ENCODE data around the gene AUTS2.

AUTS2 gene

GRCh38 chr7:70775570-70776156 is 1177.4 kb downstream of the AUTS2 start:
- Histone ChIP-seq H3K27me3 (ENCODE audit: control insufficient read depth in 2 of 2, insufficient read depth in 2 of 2, low read length in 2 of 2) (no peaks in the 10 kb centered on the region), H3K4me1 (ENCODE audit: control insufficient read depth in 2 of 2, insufficient read depth in 2 of 2, low read length in 2 of 2) (no peaks in the 10 kb centered on the region), H3K36me3 (ENCODE audit: control insufficient read depth in 2 of 2, insufficient read depth in 2 of 2, low read length in 2 of 2) (peaks cover 30 to 38% of the 10 kb centered on the region in 2 donors), H3K9ac (ENCODE audit: low read depth in 1 of 2, low read length in 2 of 2) (no peak overlapping the region), H3K9me3 (ENCODE audit: control insufficient read depth in 2 of 2, low read length in 2 of 2) (no peaks in the 10 kb centered on the region), H3K27ac (ENCODE audit: low read depth in 2 of 2, low read length in 2 of 2) (no peak overlapping the region), H3K4me3 (ENCODE audit: low read length in 2 of 2) (no peak overlapping the region)

GRCh38 chr7:70776627-70777101 is 1178.4 kb downstream of the AUTS2 start:
- Histone ChIP-seq H3K4me1 (ENCODE audit: control insufficient read depth in 2 of 2, insufficient read depth in 2 of 2, low read length in 2 of 2) (no peaks in the 10 kb centered on the region), H3K9me3 (ENCODE audit: control insufficient read depth in 2 of 2, low read length in 2 of 2) (no peaks in the 10 kb centered on the region), H3K4me3 (ENCODE audit: low read length in 2 of 2) (no peak overlapping the region), H3K27me3 (ENCODE audit: control insufficient read depth in 2 of 2, insufficient read depth in 2 of 2, low read length in 2 of 2) (no peaks in the 10 kb centered on the region), H3K27ac (ENCODE audit: low read depth in 2 of 2, low read length in 2 of 2) (no peak overlapping the region), H3K9ac (ENCODE audit: low read depth in 1 of 2, low read length in 2 of 2) (no peak overlapping the region), H3K36me3 (ENCODE audit: control insufficient read depth in 2 of 2, insufficient read depth in 2 of 2, low read length in 2 of 2) (peaks cover 31 to 33% of the 10 kb centered on the region in 2 donors)

- H3K4me3 ChIP-seq (ENCODE audit: low read length in 2 of 2), result no peak overlapping the region
- H3K27me3 ChIP-seq (ENCODE audit: control insufficient read depth in 2 of 2, insufficient read depth in 2 of 2, low read length in 2 of 2), result no peaks in the 10 kb centered on the region
- H3K36me3 ChIP-seq (ENCODE audit: control insufficient read depth in 2 of 2, insufficient read depth in 2 of 2, low read length in 2 of 2), result peaks cover 32 to 36% of the 10 kb centered on the region in 2 donors
- H3K27ac ChIP-seq (ENCODE audit: low read depth in 2 of 2, low read length in 2 of 2), result no peak overlapping the region
- no peak overlapping the region for H3K9ac ChIP-seq (ENCODE audit: low read depth in 1 of 2, low read length in 2 of 2)
- H3K9me3 ChIP-seq (ENCODE audit: control insufficient read depth in 2 of 2, low read length in 2 of 2), result no peaks in the 10 kb centered on the region
- no peaks in the 10 kb centered on the region for H3K4me1 ChIP-seq (ENCODE audit: control insufficient read depth in 2 of 2, insufficient read depth in 2 of 2, low read length in 2 of 2)
Measured at GRCh38 chr7:70777251-70777650, 1179.0 kb downstream of the AUTS2 start.

- H3K36me3 ChIP-seq (ENCODE audit: control insufficient read depth in 2 of 2, insufficient read depth in 2 of 2, low read length in 2 of 2), result peaks cover 30 to 39% of the 10 kb centered on the region in 2 donors
- no peaks in the 10 kb centered on the region for H3K4me1 ChIP-seq (ENCODE audit: control insufficient read depth in 2 of 2, insufficient read depth in 2 of 2, low read length in 2 of 2)
- no peak overlapping the region for H3K27ac ChIP-seq (ENCODE audit: low read depth in 2 of 2, low read length in 2 of 2)
- no peak overlapping the region for H3K9ac ChIP-seq (ENCODE audit: low read depth in 1 of 2, low read length in 2 of 2)
- H3K27me3 ChIP-seq (ENCODE audit: control insufficient read depth in 2 of 2, insufficient read depth in 2 of 2, low read length in 2 of 2), result no peaks in the 10 kb centered on the region
- no peak overlapping the region for H3K4me3 ChIP-seq (ENCODE audit: low read length in 2 of 2)
- no peaks in the 10 kb centered on the region for H3K9me3 ChIP-seq (ENCODE audit: control insufficient read depth in 2 of 2, low read length in 2 of 2)
Measured at GRCh38 chr7:70778585-70778984, 1180.3 kb downstream of the AUTS2 start.

- no peaks in the 10 kb centered on the region for H3K4me1 ChIP-seq (ENCODE audit: control insufficient read depth in 2 of 2, insufficient read depth in 2 of 2, low read length in 2 of 2)
- H3K27me3 ChIP-seq (ENCODE audit: control insufficient read depth in 2 of 2, insufficient read depth in 2 of 2, low read length in 2 of 2), result no peaks in the 10 kb centered on the region
- no peaks in the 10 kb centered on the region for H3K9me3 ChIP-seq (ENCODE audit: control insufficient read depth in 2 of 2, low read length in 2 of 2)
- no peak overlapping the region for H3K4me3 ChIP-seq (ENCODE audit: low read length in 2 of 2)
- no peak overlapping the region for H3K9ac ChIP-seq (ENCODE audit: low read depth in 1 of 2, low read length in 2 of 2)
- H3K27ac ChIP-seq (ENCODE audit: low read depth in 2 of 2, low read length in 2 of 2), result no peak overlapping the region
- peaks cover 33 to 40% of the 10 kb centered on the region in 2 donors for H3K36me3 ChIP-seq (ENCODE audit: control insufficient read depth in 2 of 2, insufficient read depth in 2 of 2, low read length in 2 of 2)
Measured at GRCh38 chr7:70779321-70779720, 1181.0 kb downstream of the AUTS2 start.

- no peak overlapping the region for H3K4me3 ChIP-seq (ENCODE audit: low read length in 2 of 2)
- no peaks in the 10 kb centered on the region for H3K9me3 ChIP-seq (ENCODE audit: control insufficient read depth in 2 of 2, low read length in 2 of 2)
- H3K4me1 ChIP-seq (ENCODE audit: control insufficient read depth in 2 of 2, insufficient read depth in 2 of 2, low read length in 2 of 2), result no peaks in the 10 kb centered on the region
- no peak overlapping the region for H3K9ac ChIP-seq (ENCODE audit: low read depth in 1 of 2, low read length in 2 of 2)
- no peak overlapping the region for H3K27ac ChIP-seq (ENCODE audit: low read depth in 2 of 2, low read length in 2 of 2)
- H3K27me3 ChIP-seq (ENCODE audit: control insufficient read depth in 2 of 2, insufficient read depth in 2 of 2, low read length in 2 of 2), result no peaks in the 10 kb centered on the region
- H3K36me3 ChIP-seq (ENCODE audit: control insufficient read depth in 2 of 2, insufficient read depth in 2 of 2, low read length in 2 of 2), result peaks cover 48 to 55% of the 10 kb centered on the region in 2 donors
Measured at GRCh38 chr7:70781922-70782311, 1183.6 kb downstream of the AUTS2 start.

GRCh38 chr7:70782796-70783195 is 1184.5 kb downstream of the AUTS2 start:
- Histone ChIP-seq H3K27ac (ENCODE audit: low read depth in 2 of 2, low read length in 2 of 2) (no peak overlapping the region), H3K27me3 (ENCODE audit: control insufficient read depth in 2 of 2, insufficient read depth in 2 of 2, low read length in 2 of 2) (no peaks in the 10 kb centered on the region), H3K4me1 (ENCODE audit: control insufficient read depth in 2 of 2, insufficient read depth in 2 of 2, low read length in 2 of 2) (no peaks in the 10 kb centered on the region), H3K9me3 (ENCODE audit: control insufficient read depth in 2 of 2, low read length in 2 of 2) (no peaks in the 10 kb centered on the region), H3K36me3 (ENCODE audit: control insufficient read depth in 2 of 2, insufficient read depth in 2 of 2, low read length in 2 of 2) (peaks cover 53 to 59% of the 10 kb centered on the region in 2 donors), H3K4me3 (ENCODE audit: low read length in 2 of 2) (no peak overlapping the region), H3K9ac (ENCODE audit: low read depth in 1 of 2, low read length in 2 of 2) (no peak overlapping the region)

- Histone ChIP-seq H3K4me3 (ENCODE audit: low read length in 2 of 2) (no peak overlapping the region), H3K36me3 (ENCODE audit: control insufficient read depth in 2 of 2, insufficient read depth in 2 of 2, low read length in 2 of 2) (peaks cover 62 to 69% of the 10 kb centered on the region in 2 donors), H3K27me3 (ENCODE audit: control insufficient read depth in 2 of 2, insufficient read depth in 2 of 2, low read length in 2 of 2) (no peaks in the 10 kb centered on the region), H3K9ac (ENCODE audit: low read depth in 1 of 2, low read length in 2 of 2) (no peak overlapping the region), H3K27ac (ENCODE audit: low read depth in 2 of 2, low read length in 2 of 2) (no peak overlapping the region), H3K9me3 (ENCODE audit: control insufficient read depth in 2 of 2, low read length in 2 of 2) (no peaks in the 10 kb centered on the region), H3K4me1 (ENCODE audit: control insufficient read depth in 2 of 2, insufficient read depth in 2 of 2, low read length in 2 of 2) (no peaks in the 10 kb centered on the region)
Measured at GRCh38 chr7:70785427-70785826, 1187.2 kb downstream of the AUTS2 start.

GRCh38 chr7:70786076-70786475 is 1187.8 kb downstream of the AUTS2 start:
- Histone ChIP-seq H3K36me3 (ENCODE audit: control insufficient read depth in 2 of 2, insufficient read depth in 2 of 2, low read length in 2 of 2) (peaks cover 64 to 69% of the 10 kb centered on the region in 2 donors), H3K4me1 (ENCODE audit: control insufficient read depth in 2 of 2, insufficient read depth in 2 of 2, low read length in 2 of 2) (no peaks in the 10 kb centered on the region), H3K27me3 (ENCODE audit: control insufficient read depth in 2 of 2, insufficient read depth in 2 of 2, low read length in 2 of 2) (no peaks in the 10 kb centered on the region), H3K9me3 (ENCODE audit: control insufficient read depth in 2 of 2, low read length in 2 of 2) (no peaks in the 10 kb centered on the region), H3K27ac (ENCODE audit: low read depth in 2 of 2, low read length in 2 of 2) (no peak overlapping the region), H3K9ac (ENCODE audit: low read depth in 1 of 2, low read length in 2 of 2) (no peak overlapping the region), H3K4me3 (ENCODE audit: low read length in 2 of 2) (no peak overlapping the region)

- H3K27me3 ChIP-seq (ENCODE audit: control insufficient read depth in 2 of 2, insufficient read depth in 2 of 2, low read length in 2 of 2), result no peaks in the 10 kb centered on the region
- H3K9ac ChIP-seq (ENCODE audit: low read depth in 1 of 2, low read length in 2 of 2), result no peak overlapping the region
- no peaks in the 10 kb centered on the region for H3K4me1 ChIP-seq (ENCODE audit: control insufficient read depth in 2 of 2, insufficient read depth in 2 of 2, low read length in 2 of 2)
- H3K9me3 ChIP-seq (ENCODE audit: control insufficient read depth in 2 of 2, low read length in 2 of 2), result no peaks in the 10 kb centered on the region
- no peak overlapping the region for H3K27ac ChIP-seq (ENCODE audit: low read depth in 2 of 2, low read length in 2 of 2)
- no peak overlapping the region for H3K4me3 ChIP-seq (ENCODE audit: low read length in 2 of 2)
- peaks cover 63 to 69% of the 10 kb centered on the region in 2 donors for H3K36me3 ChIP-seq (ENCODE audit: control insufficient read depth in 2 of 2, insufficient read depth in 2 of 2, low read length in 2 of 2)
Measured at GRCh38 chr7:70787286-70787685, 1189.0 kb downstream of the AUTS2 start.

Data from mucosa of rectum (tissue), 2 donors.